Ovary (tissue), 3 donors: Measurements from ENCODE around the gene MED27.

Experiments
- EP300 ChIP-seq: sonication (generic); formaldehyde crosslinking; IDR thresholded peaks from one replicate; pipeline ENCODE4 v1.6.1; 2017; ENCODE audit warnings: antibody characterized with exemption
- POLR2A ChIP-seq: fragments of 450-650 bp; IDR thresholded peaks from one replicate; pipeline ENCODE4 v1.6.1; 2017; ENCODE audit warnings: antibody characterized with exemption, mild to moderate bottlenecking, moderate library complexity
- TF ChIP-seq, protein P1 (sequence below), 3 donors: fragments of 450-650 bp in 2 of 3; fragments of 200-600 bp in 1 of 3; IDR thresholded peaks; one replicate each; pipeline versions ENCODE4 v1.5.1 to v1.8.0; 2016 to 2022; ENCODE audit warnings: antibody characterized with exemption in 3 of 3, mild to moderate bottlenecking in 1 of 3
- donor health status: DM: no; HTN: no; CAD: no.

DNA sequence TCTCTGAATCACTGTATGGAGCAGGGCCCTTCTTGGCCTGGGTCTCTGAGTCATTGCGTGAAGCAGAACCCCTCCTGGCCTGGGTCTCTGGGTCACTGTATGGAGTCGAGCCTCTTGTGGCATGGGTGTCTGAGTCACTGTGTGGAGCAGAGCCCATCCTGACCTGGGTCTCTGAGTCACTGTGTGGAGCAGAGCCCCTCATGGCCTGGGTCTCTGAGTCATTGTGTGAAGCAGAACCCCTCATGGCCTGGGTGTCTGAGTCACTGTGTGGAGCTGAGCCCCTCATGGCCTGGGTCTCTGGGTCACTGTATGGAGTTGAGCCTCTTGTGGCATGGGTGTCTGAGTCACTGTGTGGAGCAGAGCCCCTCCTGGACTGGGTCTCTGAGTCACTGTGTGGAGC is 245.8 kb downstream of the MED27 start:
- TF ChIP-seq, protein P1, sequence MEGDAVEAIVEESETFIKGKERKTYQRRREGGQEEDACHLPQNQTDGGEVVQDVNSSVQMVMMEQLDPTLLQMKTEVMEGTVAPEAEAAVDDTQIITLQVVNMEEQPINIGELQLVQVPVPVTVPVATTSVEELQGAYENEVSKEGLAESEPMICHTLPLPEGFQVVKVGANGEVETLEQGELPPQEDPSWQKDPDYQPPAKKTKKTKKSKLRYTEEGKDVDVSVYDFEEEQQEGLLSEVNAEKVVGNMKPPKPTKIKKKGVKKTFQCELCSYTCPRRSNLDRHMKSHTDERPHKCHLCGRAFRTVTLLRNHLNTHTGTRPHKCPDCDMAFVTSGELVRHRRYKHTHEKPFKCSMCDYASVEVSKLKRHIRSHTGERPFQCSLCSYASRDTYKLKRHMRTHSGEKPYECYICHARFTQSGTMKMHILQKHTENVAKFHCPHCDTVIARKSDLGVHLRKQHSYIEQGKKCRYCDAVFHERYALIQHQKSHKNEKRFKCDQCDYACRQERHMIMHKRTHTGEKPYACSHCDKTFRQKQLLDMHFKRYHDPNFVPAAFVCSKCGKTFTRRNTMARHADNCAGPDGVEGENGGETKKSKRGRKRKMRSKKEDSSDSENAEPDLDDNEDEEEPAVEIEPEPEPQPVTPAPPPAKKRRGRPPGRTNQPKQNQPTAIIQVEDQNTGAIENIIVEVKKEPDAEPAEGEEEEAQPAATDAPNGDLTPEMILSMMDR (IDR thresholded peaks at IDR 0.05) = no peak
- TF ChIP-seq EP300 (no peak), POLR2A (no peak)
